Stimulated activated CD8-positive, alpha-beta memory T cell treated with anti-CD3 and anti-CD28 coated beads, Interleukin-15, amount 100 ng/mL, for 48 hours (primary cell): ENCODE measurements around the gene PHOSPHO2.

Experiments used
- DNase-seq, 2 donors: peaks; one replicate each; pipeline ENCODE4 v3.0.0-alpha.2; 2020; ENCODE audit warnings: low read depth in 2 of 2

Gene PHOSPHO2, protein sequence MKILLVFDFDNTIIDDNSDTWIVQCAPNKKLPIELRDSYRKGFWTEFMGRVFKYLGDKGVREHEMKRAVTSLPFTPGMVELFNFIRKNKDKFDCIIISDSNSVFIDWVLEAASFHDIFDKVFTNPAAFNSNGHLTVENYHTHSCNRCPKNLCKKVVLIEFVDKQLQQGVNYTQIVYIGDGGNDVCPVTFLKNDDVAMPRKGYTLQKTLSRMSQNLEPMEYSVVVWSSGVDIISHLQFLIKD

DNA sequence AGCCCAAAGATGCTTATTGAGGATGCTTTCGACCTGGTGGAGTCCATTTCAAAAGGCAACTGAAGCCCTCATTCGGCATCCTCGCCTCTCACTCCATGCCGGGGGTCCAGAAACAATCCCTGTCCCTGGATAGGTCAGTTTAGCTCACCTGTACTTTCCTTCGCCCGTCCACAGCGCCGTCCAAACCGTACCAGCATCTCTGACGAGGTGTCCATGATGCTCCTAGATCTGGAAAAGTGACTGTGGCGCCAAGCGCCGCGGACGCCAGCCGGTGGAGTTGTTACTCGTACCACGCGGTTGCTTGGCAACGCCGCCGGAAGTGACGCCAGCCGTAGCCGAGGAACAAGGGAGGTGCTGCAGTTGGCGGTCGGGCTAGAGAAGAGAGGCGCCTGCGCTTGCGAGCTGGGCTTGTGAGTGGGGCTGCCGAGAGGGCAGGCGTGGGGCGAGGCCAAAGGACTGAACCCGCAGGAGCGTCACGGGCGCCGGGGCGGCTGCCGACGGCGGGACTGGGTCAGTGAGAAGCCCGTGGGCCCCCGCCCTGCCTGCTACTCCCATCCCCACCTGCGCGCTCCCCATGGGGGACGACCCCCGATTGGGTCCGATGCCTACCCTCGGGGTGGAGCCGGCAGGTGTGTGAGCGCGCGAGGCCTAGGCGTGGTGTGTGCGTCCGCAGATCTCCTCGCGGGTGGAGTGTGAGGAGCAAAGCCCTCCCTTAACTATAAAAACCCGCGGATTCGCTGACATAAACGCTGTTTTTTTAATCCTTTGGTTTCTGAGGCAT lies at the start of gene PHOSPHO2, which contains the start of gene CFAP210:
TSS of gene PHOSPHO2 (plus strand) at position 357 of the 781 bp plus-strand sequence. CDS start 6,503 bp downstream, outside the sequence.
TSS of gene CFAP210 (minus strand) at position 293 of the 781 bp plus-strand sequence. CDS start at position 215, 78 bp downstream.
- peak; percentile 98 for DNase-seq

DNA sequence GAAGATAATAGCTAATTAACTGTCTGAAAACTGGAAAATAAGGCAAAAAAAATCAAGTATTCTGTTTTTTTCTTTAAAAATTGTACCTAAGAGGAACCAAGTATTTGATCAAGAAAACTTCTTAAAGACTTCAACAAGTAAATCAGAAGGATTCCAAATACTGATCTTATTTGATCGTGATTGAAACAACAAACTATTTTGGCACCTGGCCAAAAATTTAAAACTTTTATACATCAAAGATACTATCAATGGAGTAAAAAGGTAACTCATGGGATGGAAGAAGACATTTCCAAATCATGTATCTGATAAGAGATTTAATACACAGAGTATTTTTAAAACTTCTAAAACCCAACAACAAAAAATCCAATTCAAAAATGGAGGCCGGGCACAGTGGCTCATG lies 46.8 kb upstream of the PHOSPHO2 start:
- DNase-seq: no peak

DNA sequence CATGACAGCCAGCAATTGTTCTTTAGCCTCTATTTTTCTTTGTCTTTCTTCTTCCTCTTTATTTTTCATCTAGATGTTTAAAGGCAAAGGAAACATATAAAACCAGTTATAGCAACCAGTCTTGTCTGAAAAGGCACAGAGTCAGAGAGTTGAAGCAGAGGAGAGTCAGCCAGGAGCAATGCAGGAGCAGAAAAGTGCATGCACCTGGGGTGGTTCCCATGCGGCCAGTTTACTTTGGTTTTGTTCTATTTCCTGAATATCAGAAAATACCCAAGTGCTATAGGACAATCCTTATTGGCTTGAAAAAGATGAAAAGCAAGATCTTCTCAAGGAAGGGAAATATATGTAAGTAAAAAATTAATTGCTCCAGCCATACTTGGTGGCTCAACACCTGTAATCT lies 45.0 kb upstream of the PHOSPHO2 start:
- DNase-seq: no peak

DNA sequence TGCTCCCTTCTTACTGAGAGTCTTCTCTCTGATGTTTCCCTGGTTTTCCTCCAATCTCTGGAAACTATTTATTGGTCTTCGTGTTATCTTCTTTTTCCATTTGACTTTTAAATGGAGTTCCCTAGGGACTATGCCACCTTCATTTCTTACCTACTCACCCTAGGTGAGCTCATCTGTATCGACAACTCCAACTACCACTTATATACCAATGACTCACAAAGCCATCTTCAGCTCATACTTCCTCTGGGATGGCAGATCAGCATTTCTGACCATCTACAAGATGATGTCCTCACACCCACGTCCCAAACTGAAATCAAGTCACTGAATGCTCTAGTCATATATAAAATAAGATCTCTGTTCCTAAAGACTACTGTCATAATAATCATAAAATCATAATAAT lies 40.6 kb upstream of the PHOSPHO2 start:
- DNase-seq: no peak

DNA sequence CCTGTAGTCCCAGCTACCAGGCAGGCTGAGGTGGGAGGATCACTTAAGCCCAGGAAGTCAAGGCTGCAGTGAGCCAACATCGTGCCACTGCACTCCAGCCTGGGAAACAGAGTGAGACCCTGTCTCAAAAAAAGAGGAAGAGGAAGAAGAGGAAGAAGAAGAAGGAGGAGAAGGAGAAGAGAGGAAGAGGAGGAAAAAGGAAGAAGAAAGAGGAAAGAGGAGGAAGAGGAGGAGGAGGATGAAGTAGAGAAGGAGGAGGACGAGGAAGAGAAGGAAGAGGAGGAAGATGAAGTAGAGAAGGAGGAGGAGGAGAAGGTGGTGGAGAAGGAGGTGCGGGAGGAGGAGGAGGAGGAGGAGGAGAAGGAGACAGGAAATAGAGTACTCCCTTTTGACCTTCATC lies 38.1 kb upstream of the PHOSPHO2 start:
- no peak for DNase-seq

DNA sequence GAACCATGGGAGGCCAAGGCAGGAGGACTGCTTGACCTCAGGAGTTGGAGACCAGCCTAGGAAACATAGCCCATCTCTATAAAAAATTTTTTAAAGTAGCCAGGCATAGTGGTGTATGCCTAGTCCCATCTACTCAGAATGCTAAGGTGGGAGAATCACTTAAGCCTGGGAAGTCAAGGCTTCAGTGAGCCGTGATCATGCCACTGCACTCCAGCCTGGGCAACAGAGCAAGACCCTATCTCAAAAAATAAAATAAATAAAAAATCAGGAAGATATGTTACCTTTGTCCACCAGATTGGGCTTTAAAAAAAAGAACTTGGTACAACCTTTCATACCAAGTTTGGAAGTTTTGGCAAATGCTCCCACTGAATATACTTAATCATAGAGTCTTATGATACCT lies 35.4 kb upstream of the PHOSPHO2 start:
- no peak for DNase-seq

DNA sequence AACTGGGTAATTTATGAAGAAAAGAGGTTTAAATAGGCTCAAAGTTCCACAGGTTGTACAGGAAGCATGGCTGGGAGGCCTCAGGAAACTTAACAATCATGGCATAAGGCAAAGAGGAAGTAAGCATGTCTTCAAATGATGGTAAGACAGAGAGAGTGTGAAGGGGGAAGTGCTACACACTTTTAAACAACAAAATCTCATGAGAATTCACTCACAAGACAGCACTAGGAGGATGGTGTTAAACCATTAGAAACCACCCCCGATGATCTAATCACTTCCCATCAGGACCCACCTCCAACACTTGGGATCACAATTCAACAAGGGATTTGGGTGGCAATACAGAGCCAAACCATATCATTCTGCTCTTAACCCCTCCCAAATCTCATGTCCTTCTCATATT lies 34.9 kb upstream of the PHOSPHO2 start:
- no peak for DNase-seq

DNA sequence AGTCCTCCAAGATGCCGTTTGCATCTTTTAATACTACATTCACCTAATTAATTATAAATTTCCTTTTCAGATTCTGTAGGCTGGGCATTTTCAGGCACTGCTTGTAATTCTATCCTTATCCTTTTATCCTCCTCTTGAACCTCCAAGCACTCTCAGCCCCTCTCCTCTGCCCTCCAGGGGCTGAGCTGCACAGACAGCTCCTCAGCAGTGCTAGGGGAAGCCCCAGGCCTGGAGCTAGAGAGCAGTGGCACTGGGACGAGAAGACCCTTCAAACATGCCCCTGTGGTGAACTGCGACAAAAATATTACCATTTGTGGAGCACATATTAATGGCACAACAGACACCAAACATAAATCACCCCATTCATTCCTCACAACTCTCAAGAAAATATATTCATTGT lies 33.0 kb upstream of the PHOSPHO2 start:
- no peak for DNase-seq

DNA sequence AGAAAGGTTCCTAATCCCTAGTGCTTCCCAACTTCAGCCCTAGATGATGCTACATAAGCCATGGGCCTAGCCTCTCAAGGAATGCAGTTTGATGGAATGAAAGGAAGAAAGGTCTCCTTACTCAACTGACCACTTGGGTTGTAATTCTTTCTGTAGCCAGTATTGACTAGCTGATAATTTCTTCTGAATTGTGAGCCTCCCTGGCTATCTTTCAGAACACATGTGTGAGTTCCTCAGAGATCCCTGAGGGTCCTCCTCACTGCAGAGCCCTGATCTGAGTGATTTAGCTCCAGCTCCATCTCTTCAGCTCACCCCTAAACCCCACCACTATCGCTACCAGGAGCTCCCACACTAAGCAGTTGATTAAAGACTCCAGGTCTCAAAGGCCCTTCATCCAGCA lies 31.5 kb upstream of the PHOSPHO2 start:
- DNase-seq: no peak

DNA sequence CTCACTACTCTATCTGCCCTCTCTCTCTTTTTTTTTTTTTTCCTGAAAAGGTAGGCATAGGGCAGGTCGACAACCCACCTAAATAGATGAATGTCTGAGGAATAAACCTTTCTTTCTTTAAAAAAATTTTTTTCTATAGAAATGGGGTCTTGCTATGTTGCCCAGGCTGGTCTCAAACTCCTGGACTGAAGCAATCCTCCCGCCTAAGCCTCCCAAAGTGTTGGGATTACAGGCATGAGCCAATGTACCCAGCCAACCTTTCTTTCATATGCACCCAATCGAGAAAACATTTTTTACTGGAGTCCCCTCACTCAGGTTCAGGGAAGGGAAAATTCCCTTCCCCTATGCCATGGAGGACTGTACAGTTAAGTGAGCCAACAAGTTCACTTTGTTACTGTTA lies 31.0 kb upstream of the PHOSPHO2 start:
- no peak for DNase-seq

DNA sequence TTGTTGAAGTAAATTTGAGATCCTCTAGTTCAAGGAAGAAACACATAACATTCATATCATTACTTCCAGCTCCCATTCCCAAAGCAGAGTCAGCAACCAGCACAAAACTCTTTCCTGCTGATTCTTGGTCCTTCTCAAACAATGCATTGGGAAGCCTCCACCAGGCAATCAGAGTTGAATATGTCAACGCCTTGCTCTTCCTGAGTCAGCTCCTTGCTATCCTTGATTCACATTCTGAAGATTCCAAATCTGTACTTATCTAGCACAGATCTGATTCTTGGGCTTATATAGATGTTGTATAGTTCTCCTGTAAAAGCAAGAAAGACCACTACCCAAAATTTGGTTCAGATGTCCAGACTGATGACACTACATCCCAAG lies 29.7 kb upstream of the PHOSPHO2 start:
- DNase-seq: no peak

DNA sequence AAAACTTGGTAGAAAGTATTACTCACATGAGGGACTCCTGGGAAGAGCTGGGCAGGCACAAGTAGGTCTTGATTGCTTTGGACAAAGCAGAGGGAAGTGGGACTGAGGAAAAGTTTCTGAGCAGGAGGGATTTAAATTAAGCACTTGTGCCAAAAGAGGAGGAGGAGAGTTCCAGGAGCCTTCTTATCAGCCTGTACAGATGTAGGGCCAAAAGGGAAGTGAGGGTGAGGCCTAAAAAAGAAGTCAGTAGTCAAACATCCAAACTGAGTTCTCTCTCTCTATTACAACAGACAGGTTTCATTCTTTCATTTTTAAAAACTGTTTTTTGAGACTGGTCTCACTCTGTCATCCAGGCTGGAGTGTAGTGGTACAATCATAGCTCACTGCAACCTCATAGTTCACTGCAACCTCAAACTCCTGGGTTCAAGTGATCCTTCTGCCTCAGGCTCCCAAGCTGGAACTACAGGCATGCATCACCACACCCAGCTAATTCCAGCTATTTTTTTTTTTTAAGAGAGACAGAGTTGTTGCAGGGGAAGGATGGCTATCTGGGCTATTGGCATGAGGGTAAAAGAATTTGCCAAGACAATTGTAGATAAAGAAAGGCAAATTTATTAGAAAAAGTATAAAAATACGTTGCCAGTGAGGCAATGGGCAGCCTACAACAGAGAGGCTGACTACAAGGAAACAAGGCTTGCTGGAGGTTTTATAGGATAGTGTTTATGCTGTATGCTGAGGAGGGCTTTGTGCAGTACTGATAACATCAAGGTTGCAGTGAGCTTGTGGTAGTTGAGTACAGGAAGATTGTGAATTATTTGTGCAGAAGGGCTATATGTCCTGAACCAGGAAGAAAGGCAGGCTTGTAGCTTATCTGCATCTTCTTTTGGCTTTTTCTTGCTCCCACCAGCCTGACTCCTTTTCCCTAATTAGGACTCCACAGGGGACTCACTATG lies 29.0 kb upstream of the PHOSPHO2 start:
- no peak for DNase-seq

DNA sequence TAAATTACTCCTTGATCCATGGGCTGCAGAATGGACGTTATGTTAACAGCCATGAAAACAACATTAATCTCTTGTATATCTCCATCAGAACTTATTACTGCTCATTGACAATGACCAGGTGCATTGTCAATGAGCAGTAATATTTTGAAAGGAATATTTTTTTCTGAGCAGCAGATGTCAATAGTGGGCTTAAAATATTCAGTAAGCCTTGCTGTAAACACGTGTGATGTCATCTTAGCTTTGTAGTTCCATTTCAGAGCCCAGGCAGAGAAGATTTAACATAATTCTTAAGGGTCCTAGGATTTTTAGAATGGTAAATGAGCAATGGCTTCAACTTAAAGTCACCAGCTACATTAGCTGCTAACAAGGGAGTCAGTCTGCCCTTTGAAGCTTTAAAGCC lies 26.7 kb upstream of the PHOSPHO2 start:
- DNase-seq: no peak

DNA sequence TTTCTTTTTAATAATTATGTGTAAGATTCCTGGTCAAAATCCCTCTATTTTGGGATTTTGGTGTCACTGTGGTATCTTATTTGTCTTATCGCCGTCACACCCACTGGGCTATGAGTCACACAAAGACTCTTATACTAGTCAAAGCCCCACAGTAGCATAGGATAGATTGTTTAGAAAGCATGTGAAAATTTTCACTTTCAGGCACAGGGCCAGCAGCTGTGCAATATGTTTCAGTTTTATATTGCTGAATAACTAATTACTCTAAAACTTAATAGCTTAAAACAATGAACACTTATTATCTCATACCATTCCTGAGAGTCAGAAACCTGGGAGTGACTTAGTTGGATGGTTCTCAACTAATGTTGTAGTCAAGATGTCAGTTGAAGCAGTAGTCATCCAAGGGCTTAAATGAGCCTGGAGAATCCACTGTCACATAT lies 24.0 kb upstream of the PHOSPHO2 start:
- no peak for DNase-seq

DNA sequence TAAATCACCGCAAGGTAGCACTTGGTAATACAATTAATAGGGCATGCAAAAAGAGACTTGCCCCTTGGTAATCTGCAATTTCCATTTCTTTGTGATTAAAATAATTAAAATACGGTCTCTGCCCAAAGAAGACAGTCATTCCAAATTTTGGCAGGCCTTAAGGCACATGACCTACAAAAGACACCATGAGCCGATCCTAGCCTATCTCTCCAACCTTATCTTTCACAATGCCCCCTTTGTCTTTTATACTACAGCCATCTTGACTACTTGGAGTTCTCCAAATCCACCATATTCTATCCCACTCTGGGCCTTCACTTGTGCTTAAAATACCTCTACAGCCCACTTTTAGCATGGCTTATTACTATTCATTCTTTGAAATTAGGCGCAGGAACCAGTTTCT lies 23.3 kb upstream of the PHOSPHO2 start:
- DNase-seq: no peak

DNA sequence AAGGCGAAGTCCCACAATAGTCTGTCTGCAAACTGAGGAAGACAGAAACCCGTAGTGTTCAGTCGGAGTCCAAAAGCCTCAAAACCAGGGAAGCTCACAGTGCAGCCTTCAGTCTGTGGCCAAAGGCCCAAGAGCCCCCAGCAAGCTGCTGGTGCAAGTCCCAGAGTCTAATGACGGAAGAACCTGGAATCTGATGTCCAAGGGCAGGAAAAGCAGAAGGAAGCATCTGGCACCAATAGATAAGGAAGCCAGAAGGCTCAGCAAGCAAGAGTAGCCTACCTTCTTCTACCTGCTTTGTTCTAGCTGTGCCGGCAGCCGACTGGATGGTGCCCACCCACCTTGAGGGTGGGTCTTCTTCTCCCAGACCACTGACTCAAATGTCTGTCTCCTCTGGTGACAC lies 21.9 kb upstream of the PHOSPHO2 start:
- DNase-seq: no peak

DNA sequence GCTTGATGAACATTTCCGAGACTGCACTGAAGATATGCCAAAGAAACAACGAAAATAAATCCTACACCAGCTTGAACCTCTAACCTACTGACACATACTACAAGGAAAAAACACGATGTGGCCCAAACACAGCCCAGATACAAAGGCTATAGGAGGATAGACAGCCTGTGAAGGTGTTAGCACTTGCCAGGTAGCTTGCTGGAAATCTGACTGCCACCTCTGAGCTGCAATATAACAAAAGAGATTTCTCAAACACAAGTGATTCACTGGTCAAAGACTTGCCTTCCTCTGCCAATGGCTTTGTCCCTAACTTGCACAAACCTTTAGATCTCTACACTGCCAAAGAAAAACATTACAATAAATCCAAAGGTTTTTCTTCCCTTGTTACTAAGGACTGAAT lies 21.2 kb upstream of the PHOSPHO2 start:
- DNase-seq: no peak

DNA sequence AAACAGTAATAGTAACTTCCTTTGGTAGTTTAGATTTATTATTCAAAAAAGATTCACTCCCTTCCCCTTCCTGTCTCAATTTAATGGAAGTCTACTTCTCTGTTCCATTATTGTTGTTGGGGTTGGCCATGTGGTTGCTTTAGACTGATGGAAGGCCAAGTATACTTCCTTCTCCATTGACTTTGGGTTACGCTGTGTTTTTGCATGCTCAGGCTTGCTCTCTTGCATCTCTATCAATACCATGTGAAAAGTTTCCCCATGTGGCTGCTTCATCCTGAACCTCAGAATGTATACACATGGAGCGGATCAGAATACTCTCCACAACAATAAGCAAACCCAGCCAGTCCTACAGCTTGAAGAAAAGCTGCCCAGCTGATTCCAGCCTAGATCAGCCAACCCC lies 20.3 kb upstream of the PHOSPHO2 start:
- no peak for DNase-seq

DNA sequence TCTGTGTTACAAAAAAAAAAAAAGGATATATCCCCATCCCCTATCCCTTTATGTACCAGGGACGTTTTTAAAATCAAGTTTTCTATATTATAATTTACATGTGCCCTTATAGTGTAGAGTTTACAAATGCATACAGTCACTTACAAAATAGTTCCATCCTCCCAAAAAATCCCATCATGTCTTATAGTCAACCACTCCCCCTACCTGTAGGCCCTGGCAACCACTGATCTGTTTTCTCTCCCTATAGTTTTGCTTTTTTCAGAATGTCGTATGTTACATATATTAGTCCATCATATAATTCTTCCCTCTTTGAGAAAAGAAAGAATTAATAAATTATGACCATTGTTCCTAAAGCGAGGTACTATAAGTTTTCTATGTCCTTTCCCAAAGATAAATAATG lies 17.9 kb upstream of the PHOSPHO2 start:
- no peak for DNase-seq

DNA sequence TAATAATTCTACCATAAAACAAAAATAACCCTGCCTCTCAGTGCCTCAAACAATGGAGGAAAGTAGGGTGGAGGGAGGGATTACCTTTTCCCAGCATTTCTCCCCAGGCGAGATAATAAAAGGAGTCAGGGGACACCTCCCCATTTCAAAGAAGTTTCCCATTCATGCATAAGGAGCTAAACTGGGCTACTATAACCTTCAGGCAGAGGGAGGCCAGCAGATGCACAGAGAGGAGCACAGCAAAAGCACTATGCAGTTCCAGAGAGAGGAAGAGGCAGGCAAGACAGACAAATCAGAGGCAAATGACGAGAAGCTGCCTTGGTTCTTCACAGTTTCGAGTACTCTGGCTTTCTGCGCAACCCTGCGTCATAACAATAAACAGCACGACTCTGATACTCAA lies 17.4 kb upstream of the PHOSPHO2 start:
- no peak for DNase-seq

DNA sequence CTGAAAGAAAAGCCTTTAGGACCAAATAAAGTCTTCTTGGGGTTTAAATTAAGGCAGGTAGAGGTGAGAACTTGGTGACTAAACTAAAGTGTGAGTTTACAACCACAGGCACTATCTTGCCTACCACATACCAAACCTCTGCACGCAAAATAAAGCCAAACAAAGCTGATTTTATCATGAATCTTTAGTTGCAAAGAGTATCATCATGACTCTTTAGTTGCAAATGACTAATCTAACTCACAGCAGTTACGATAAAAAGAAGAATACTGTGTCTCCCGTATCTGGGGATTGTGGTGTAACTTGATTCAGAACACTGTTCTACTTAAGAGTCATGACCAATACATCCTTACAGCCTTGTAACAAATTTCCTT lies 11.2 kb upstream of the PHOSPHO2 start:
- peak in 1 of 2 donors; percentile 3 for DNase-seq

DNA sequence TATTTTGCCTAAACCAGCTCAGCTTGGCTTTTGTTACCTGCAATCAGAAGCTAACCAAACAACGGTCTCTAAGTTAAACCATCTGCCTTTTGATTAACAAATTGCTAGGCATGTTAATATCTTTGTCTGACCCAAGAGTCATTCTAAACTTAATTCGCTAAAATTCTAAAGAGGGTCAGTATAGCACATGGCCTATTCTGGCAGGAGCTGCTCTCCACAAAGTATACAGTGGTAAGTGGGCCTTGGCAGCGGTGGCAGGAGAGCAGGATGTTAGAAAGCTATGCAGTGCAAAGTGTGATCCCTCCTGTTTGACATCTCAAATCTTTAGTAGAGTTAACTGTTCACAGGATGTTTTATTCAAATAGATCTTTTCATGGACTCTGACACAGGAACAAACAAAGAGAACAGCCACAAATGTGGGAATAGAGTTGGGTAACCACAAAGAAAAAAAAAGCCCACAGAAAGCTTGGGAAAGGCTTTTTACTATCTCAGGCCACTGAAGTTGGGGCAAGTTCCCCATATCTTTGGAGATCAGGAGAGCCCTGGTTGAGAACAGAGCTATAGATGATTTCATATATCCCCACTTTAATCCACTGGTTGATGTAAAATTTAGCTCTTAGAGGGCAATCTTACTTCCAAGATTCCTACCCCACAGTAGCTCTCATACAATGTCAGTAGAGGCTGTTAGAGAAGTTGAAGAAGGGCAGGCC lies 10.7 kb upstream of the PHOSPHO2 start:
- no peak for DNase-seq
